SU-DHL-6 (cell line): ENCODE results near the gene LELP1.

ENCODE experiments used
- EZH2phosphoT487 ChIP-seq: fragments of 200-600 bp; sonication (generic), shearing (Covaris generic); conservative IDR thresholded peaks from 2 replicates; pipeline ENCODE4 v1.6.1; 2018; ENCODE audit warnings: mild to moderate bottlenecking, antibody characterized with exemption, low read length, moderate library complexity, mixed read lengths
- TF ChIP-seq, protein P1 (sequence below): fragments of 200-600 bp; sonication (generic); IDR thresholded peaks from one replicate; pipeline ENCODE4 v1.5.1; 2017; ENCODE audit warnings: antibody characterized with exemption, mild to moderate bottlenecking, low read length, moderate library complexity; ENCODE audit not compliant: insufficient read depth, poor library complexity, severe bottlenecking

DNA sequence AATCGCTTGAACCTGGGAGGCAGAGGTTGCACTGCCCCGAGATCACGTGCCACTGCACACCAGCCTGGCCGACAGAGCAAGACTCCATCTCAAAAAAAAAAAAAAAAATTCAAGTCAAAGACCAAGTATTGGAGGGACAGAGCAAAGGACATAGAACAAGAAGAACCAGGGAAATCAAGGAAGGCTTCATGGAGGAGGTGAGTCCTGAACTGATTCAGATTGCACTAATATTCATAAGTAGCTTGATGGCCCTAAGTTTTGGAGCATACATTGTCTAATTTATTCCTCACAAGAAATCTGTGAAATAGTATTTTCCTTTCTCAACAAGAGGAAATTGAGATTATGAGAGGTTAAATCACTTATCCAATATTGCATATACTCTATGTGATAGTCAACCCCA lies 10.3 kb downstream of the LELP1 start:
- TF ChIP-seq, protein P1, sequence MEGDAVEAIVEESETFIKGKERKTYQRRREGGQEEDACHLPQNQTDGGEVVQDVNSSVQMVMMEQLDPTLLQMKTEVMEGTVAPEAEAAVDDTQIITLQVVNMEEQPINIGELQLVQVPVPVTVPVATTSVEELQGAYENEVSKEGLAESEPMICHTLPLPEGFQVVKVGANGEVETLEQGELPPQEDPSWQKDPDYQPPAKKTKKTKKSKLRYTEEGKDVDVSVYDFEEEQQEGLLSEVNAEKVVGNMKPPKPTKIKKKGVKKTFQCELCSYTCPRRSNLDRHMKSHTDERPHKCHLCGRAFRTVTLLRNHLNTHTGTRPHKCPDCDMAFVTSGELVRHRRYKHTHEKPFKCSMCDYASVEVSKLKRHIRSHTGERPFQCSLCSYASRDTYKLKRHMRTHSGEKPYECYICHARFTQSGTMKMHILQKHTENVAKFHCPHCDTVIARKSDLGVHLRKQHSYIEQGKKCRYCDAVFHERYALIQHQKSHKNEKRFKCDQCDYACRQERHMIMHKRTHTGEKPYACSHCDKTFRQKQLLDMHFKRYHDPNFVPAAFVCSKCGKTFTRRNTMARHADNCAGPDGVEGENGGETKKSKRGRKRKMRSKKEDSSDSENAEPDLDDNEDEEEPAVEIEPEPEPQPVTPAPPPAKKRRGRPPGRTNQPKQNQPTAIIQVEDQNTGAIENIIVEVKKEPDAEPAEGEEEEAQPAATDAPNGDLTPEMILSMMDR = no peak
- no peak for TF ChIP-seq EZH2phosphoT487
